HL-60/S4 (cell line): ENCODE data around the gene TPSB2.
"Not testable (repeated sequence)": the region's sequence is repeated elsewhere in the genome, so short reads cannot be mapped to it uniquely, and the experiment has no call there.

Source experiments
- in situ Hi-C: fragments of 300-500 bp; cut with MboI; formaldehyde crosslinking; loops from 2 replicates; pipeline ENCODE4 v1.14.3; 2022; ENCODE audit warnings: low sequenced_read_pairs

TPSB2 gene

GRCh38 chr16:1185460-1186207, 44.4 kb downstream of the TPSB2 start:
- in situ Hi-C loops = not testable (repeated sequence)

DNA sequence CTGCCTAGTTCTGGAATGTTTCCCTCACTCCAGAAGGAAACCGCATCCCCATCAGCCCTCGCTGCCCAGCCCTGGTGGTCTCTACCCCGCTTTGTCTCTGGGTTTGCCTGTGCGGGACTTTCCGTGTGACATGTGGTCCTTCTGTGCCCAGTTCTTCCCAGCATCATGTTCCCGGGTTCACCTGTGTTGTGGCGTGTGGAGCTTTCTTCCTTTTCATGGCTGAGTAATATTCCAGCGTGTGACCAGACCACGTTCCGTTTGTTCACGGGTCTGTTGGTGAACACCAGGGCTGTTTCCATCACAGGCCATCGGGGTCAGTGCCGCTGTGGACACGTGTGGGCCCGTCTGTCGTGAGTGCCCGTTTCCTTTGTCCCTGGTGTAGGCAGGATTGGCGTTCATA, 45.0 kb downstream of the TPSB2 start:
- in situ Hi-C loops = no loop called here

GRCh38 chr16:1184156-1184868, 45.7 kb downstream of the TPSB2 start:
- in situ Hi-C loops = no loop called here

DNA sequence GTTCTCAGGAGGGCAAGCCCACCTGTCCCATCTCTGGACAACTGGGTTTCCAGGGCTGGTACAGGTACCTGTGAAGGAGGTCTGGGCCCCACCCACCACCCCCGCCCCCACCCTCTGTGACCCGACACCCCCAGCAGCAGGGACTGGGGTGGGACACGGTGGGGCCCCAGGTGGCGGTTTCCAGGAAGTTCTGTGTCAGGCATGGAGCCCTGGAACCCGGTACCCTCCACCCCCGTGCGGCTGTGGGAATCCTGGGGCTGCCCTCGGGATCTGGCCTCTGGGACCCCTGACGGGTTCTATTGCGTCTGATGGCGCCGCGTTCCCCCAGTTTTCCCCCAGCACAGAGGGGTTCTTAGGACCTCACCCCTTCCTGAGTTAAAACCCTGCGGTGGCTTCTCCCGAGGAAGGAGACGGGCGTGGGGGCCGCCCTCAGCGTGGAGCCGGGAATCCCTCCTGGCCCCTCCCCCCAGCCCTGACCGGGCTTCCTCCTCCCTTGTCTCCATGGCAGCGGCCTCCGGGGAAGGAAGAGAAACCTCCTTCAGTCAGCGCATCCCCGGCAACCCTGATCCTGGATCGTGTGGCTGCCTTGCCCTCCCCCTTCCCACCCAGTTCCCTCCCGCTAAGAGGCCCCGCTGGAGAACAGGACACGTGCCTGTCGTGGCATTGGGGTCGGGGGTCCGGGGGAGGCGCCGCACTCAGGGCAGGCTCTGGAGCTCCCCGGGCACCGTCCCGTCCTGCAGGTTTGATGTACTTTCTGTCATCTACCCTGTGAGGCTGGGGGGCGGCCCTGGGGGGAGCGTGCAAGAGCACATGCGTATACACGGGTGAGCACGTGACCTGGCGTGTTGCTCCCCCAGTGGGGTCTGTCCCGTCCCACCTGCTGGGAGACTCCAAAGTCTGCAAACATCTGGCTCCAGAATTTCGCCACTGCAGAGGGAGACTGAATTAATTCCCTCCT, 46.8 kb downstream of the TPSB2 start:
- in situ Hi-C loops = no loop called here

- in situ Hi-C loops = no loop called here
These were observed 47.7 kb downstream of the TPSB2 start for GRCh38 chr16:1182316-1182671.

DNA sequence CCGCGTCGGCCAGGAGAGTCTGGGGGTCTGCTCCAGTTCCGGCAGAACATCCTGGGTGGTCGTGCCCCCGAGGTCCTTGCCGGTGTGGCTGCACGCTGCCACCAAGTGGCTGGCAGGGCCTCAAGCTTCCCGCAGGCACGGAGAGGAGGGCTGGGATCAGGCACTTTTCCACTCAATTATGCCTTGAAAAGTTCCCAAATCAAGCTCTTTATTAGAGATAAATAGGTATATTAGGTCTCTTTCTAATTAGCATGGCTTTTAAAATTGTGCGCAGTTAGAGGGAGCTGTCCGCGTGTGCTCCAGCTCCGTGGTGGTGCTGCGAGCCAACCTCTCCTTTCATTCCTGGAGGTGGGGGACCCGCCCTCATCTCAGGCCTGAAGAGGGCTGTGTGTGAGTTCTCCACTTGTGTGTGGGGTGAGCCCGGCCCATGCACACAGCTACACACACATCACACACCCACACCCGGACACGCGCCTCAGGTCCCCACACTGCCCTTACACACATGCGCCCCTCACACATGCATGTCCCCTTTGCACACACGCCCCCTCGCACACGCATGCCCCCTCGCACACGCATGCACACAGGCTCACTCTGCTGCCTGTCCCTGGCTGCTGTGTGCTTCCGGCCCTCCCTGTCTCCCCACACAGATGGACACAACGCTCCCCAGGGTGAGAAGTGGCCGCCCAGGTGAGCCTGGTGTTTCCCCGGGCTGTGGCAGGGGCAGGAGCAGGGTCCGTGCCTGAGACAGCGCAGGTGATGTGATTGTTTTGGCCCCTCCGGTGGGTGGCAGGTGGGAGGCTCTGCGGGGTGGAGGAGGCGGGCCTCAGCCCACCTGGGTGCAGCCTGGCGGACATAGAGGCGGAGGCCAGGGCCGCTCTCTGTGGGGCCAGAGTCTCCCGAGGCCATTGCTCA, 48.3 kb downstream of the TPSB2 start:
- in situ Hi-C loops = no loop called here

DNA sequence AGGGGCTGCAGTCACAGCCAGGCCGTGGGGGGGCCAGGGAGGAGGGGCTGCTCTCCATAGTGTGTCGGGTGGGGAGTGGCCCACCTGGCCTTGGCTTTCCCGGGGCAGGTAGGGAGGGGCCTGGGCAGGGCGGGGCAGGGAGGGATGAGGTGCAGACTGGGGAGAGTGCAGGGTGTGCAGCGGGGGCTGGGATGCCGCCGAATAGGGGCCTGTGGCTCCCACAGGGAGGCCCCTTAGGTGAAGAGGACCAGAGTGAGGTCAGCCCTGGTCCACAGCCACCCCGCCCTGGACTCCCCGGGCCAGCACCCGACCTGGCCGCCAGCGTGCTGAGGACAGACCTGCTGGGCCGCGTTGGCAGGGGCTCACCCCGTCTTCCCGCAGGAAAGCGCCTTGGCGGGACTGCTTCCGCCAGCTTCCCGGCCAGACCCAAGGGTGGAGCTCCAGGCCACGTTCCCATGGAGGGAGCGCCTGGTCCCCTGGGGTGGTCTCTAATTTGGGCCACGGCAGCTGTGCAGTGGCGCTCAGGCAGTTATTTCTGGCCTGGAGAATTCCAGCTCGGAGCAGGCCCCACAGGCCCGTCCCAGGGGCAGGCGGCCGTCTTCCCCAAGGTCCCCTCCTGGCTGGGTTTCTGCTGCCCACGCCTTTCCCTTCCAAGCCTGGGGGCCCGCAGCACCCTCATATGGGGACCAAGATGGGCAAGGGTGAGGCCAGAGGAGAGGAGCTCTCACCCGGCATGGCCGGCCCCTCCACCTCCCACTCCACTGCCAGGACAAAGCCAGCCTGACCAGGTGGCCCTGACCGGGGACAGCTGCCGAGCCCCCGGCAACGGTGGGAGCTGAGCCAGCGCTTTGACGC, 49.2 kb downstream of the TPSB2 start:
- in situ Hi-C loops = no loop called here
